Activated CD4-positive, alpha-beta T cell treated with anti-CD3 and anti-CD28 coated beads, Interleukin-2, amount 50 U/mL, for 4 hours (primary cell): ENCODE results near the gene CMKLR1.

Source experiments
- DNase-seq, 2 experiments: peaks; one replicate each; pipeline ENCODE4 v3.0.0-alpha.2; 2020

The CMKLR1 gene

DNA sequence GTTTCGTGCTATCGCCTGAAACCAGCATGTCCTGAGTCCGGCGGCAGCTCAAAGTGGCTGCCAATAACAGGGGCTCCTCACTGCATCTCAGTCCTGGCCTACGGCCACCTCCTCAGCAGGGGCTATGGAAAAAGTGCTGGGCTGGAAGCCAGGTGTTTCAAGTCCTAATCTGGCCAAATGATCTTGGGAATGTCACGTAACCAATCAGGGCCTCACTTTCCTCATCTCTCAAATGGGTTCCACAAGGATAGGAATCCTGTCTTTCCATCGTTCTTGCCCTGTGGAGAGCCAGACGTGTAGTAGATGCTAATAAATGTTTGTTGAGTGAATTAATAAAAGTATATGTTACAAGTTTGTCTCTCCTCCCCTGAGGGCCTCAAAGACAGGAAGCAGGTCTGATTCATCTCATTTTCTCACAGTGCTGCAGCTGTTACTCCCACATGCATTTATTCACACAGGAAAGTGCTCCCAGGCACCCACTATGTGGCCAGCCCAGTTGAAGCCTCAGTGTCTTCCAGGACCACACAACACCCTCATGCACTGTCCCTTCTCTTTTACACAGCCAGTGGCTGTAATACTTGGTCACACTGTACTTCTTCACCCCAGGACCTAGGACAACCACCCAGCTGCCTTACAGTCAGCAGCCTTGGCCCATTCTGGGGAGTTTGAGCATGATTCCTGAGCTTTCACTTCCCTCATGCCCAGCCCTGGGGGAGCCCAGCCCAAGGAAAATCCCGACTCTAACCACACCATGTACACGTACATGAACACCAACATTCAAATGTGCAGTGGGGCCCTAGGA lies 5.0 kb downstream of the CMKLR1 start:
- no peak for DNase-seq

GRCh38 chr12:108332791-108333382 lies 6.2 kb downstream of the CMKLR1 start:
- no peak for DNase-seq

GRCh38 chr12:108328420-108328819 lies 10.7 kb downstream of the CMKLR1 start:
- DNase-seq = no peak

- no peak for DNase-seq
Observed at GRCh38 chr12:108327621-108328344, 11.3 kb downstream of the CMKLR1 start.

DNA sequence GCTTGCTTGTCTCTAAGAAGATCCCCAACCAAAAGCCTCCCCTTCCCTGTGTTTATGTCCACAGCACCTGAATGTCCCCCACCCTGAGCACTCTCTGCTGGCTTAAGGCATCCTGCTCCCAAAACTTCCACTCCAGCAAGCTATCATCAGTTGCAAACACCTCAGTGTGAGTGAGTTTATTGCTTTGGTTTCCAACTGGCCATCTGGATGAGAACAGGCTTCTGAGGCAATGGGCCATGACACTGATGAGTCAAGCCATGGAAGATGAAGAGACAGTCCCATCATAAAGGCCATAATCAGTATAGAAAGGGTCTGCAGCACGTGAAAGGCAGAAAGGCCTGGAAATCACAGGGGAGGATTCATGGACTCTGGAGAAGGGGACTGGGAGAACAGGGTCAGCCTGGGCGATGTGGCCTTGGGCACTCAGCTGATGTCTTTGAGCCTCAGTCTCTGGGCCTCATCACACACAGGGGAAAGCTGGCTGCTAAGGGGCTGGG lies 12.8 kb downstream of the CMKLR1 start:
- no peak for DNase-seq

DNA sequence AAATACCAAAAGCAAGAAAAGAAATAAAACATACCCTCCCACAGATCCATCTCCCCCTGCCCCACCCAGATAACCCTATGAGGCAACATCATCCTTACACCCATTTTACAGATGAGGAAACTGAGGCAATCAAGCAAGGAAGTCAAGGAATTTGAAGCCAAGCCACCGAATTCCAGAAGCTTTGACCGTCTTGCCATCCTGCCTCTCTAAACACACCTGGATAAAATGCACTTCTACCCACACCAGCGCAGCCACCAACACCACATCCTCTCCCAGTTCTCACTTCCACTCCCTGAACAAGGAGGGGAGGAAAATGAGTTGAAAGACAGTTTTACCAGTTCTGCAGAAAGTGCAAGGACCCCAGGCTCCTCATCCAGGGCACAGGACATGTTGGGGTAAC lies 13.6 kb downstream of the CMKLR1 start:
- DNase-seq = no peak

- DNase-seq = no peak
Observed at GRCh38 chr12:108325018-108325358, 14.1 kb downstream of the CMKLR1 start.

DNA sequence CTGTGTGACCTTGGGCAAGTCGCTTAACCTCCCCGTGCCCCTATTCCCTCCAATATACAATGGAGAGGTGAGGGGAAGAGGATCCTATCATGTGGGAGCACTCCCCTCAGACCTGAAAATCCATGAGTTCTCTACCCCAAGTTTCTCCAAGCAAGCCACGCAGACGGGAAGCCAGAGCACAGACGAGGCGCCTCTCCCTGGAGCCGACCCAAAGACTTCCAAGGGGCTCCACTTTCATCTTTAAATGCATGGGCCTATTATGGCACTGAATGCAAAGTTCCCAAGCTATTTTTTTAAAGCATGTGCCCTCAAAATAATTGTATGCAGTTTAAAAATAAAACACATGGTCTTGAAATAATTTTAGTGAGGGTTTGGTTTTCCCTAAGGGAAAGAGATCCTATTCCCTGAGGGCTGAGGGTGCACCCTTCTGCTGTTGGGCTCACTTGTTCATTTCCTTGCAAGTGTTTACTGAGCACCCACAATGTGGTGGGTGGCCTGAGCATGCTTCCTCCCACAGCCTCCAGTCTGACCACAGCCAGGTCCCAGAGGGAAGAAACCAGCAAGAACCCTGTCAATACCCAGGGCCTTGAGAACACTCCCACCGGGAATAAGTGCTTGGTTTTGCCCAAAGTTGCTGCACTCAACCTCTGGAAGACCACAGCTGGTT lies 14.6 kb downstream of the CMKLR1 start:
- no peak for DNase-seq

- DNase-seq = no peak
Observed at GRCh38 chr12:108323581-108323980, 15.5 kb downstream of the CMKLR1 start.

- DNase-seq = no peak
Observed at GRCh38 chr12:108322998-108323397, 16.1 kb downstream of the CMKLR1 start.

DNA sequence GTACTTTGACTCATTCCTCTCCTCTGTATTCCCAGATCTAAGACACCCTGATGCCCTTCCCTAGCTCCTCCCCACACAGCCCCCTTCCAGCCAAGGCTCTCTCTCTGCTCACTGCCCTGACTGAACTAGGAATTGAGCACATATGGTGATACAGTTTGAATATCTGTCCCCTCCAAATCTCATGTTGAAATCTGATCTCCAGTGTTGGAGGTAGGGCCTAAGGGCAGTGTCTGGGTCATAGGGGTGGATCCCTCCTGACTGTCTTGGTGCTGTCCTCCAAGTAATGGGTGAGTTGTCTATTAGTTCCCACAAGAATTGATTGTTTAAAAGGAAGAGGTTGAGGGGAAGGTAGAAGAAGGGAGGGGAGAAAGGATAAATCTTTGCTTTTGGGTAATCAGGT lies 17.4 kb downstream of the CMKLR1 start:
- no peak for DNase-seq

GRCh38 chr12:108320507-108321293 lies 18.4 kb downstream of the CMKLR1 start:
- no peak for DNase-seq

DNA sequence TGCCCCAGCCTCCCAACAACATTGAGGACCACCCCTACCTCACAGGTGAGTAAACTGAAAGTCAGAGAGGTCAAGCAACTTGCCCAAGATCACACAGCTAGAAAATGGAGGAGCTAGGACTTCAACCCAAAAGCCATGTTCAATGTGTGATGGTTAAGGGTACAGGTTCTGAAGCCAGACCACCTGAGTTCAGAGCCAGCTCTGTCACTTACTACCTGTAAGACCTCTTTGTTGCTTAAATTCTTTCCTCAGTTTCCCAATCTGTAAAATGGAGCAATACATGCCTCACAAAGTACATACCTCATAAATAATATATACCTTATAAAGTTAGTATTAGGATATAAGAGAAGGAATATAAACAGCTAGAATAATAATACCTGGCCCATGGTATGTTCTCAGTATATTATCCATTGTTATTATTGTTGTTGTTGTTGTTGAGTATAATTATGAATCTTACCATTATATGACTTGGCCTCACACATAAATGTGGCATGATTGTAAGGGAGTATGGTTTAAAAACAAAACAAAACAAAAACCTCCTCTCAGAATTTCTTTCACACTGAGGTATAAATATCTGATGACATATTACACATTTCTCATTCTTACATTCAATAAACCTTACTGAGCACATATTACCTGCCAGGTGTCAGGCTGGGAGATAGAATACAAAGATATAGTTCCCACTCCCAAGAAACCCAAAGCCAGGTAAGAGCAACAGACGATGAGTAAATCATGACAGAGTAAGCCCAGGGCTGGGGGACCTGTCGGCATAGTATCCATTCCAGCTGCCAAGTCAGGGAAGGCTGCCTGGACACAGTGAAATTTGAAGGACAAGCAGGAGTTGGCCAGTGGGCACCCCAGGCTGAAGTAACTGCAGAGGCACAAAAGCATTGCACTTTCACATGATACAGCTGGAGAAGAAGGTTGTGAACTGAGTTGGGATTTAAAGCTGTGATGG lies 19.6 kb downstream of the CMKLR1 start:
- DNase-seq = no peak

GRCh38 chr12:108318472-108319275 lies 20.4 kb downstream of the CMKLR1 start:
- no peak for DNase-seq

DNA sequence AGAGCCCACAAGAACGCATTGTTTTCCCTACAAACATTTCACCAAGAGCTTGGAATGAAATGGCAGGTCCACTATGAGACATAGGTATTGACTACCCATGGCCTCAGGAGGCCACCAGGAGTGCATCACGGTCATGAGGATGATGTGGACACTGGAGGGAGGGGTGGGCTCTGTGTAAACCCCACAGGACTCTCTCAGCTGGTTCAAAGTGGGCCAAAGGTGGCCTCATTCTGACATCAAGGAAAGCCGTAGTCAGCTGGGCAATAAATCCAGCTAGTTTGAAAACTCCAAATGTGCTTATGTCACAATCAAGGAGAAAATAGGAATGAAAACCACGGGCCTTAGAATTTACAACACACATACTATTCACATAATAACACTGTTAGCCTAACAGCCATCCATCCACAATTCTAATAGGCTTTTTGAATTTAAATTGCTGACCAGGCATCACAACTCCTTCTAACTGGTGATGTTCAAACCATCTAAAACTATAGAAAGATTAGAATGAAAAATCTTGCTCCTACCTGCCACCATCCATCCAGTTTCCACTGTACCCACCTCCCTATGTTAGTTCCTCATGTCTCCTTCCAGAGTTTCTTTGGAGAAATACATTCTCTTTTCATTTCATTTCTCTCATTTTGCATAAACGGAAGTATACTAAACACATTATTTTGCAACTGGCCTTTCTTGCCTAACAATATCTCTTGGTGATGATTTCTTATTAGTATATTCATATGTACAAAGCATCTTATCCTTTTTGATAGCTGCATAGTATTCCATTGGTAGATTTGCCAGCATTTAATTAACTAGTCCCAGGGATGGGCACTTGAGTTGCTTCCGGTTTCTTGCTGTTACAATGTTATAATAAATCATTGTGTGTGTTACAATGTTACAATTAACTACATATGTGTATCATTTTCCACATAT lies 21.5 kb downstream of the CMKLR1 start:
- no peak for DNase-seq

GRCh38 chr12:108316176-108317086 lies 22.7 kb downstream of the CMKLR1 start:
- no peak for DNase-seq

DNA sequence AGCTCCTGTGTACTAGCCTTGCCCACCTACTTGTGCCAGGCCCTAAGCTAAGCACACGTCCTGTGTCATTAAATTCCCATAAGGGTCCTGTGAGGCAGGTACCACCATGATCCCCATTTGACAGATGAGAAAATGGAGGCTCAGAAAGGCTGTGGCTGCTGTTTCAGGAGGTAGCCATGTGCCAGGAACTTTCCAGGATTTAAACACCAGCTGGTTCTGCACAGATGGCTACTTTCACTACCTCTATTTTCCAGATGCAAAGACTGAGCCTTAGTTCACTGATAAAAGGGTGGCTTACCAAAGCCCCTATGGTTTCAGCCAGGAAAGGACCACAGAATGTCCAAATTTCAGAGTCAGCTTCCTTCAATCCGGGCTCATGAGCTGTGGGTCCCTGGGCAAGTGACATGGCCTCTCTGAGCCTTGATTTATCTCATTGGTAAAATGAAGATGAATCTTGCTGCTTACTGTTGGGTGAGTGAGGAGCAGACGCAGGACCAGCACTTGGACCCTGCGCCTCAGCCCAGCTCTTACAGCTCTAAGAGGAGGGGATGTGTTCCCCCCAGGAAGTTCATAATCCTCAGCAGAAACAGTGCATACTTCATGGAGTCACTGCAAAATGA lies 23.5 kb downstream of the CMKLR1 start:
- no peak for DNase-seq
